K562 (cell line): Measurements from ENCODE around the gene RFNG. TPM values are rescaled to one million over a fixed set of nuclear protein-coding genes. Genes with fewer than 3 reads are reported as not detected.

Experiments used
- ZNF407 ChIP-seq: fragments of 450-650 bp; IDR thresholded peaks from 2 replicates; pipeline ENCODE4 v1.6.1; 2016; ENCODE audit warnings: low read depth
- polyA plus RNA-seq, 8 experiments: library from polyadenylated mRNA; depleted of rRNA in 4 of 8; stranded (reverse) in 5 of 8; unstranded in 3 of 8; fragments of >200 nt; fragmentation: Nextera tagmentation in 2 of 8; fragmentation: Illumina TruSeq in 1 of 8; extraction: Ambion mirVana in 2 of 8; extraction: Trizol in 1 of 8; gene quantifications; 2 replicates each; pipeline versions ENCODE4 v1.2.1 to v1.2.3, GENCODE V29; 2011 to 2014; ENCODE audit warnings: inconsistent platforms in 1 of 8, missing spikeins in 1 of 8
- total RNA-seq, 7 experiments: library from RNA; depleted of rRNA in 6 of 7; stranded (reverse); fragments of >200 nt in 6 of 7; fragmentation: Illumina TruSeq in 2 of 7; extraction: Trizol in 2 of 7; gene quantifications; 2 replicates each; pipeline versions ENCODE4 v1.2.1 to v1.2.3, GENCODE V29; 2011 to 2021; ENCODE audit warnings: low replicate concordance in 1 of 7

RFNG gene
- total and polyA plus RNA-seq, 9 of the 15 experiments (the other 6 are each of a cell fraction or from before 2014, with no cell fraction given): 0.32 to 32.8 (median 9.5) TPM

- TF ChIP-seq ZNF407: no peak
- TF ChIP-seq, all 486 proteins: peak for 0
These were observed 40.8 kb downstream of the RFNG start (continued) for GRCh38 chr17:82010575-82011525.
